Fibroblast of lung (primary cell): ENCODE results near the gene CLEC16A. TPM values are rescaled to one million over a fixed set of nuclear protein-coding genes. Genes with fewer than 3 reads are reported as not detected.
A peak's percentile ranks its signal among the peaks of the same experiment; 100 is the strongest.

Experiments used
- DNase-seq, 2 donors: peaks; one replicate each; pipeline versions ENCODE4 v3.0.0 to v3.0.0-alpha.2; 2010; ENCODE audit warnings: low read depth in 2 of 2
- H2AFZ ChIP-seq: 2 replicates; pipeline ENCODE4 v1.5.1; 2012; ENCODE audit warnings: low read length, control low read depth, inconsistent platforms
- H3K27ac ChIP-seq: 2 replicates; pipeline ENCODE4 v1.5.1; 2011; ENCODE audit warnings: low read length, control low read depth; ENCODE audit not compliant: insufficient read depth
- H3K27me3 ChIP-seq: 2 replicates; pipeline ENCODE4 v1.5.1; 2011; ENCODE audit warnings: mild to moderate bottlenecking, low read length; ENCODE audit not compliant: control insufficient read depth, insufficient read depth
- H3K36me3 ChIP-seq: 2 replicates; pipeline ENCODE4 v1.5.1; 2011; ENCODE audit warnings: low read length; ENCODE audit not compliant: control insufficient read depth, insufficient read depth
- H3K4me1 ChIP-seq: 2 replicates; pipeline ENCODE4 v1.5.1; 2011; ENCODE audit warnings: low read length; ENCODE audit not compliant: control insufficient read depth, insufficient read depth; ENCODE audit errors: extremely low read depth
- H3K4me2 ChIP-seq: 2 replicates; pipeline ENCODE4 v1.5.1; 2011; ENCODE audit warnings: low read length, control low read depth; ENCODE audit not compliant: insufficient read depth; ENCODE audit errors: extremely low read depth
- H3K4me3 ChIP-seq, 4 experiments: fragments of 200-600 bp in 1 of 4; sonication (generic) in 1 of 4; replicated peaks in 1 of 4; 2 replicates each; pipeline ENCODE4 v1.5.1; 2011 to 2016; ENCODE audit warnings: low read length in 4 of 4, low read depth in 3 of 4, mild to moderate bottlenecking in 3 of 4, control low read depth in 2 of 4, inconsistent platforms in 1 of 4, mixed read lengths in 1 of 4; ENCODE audit not compliant: insufficient read depth in 1 of 4; ENCODE audit errors: control extremely low read depth in 1 of 4
- H3K79me2 ChIP-seq: 2 replicates; pipeline ENCODE4 v1.5.1; 2012; ENCODE audit warnings: mild to moderate bottlenecking, low read length, inconsistent platforms; ENCODE audit not compliant: control insufficient read depth, insufficient read depth
- H3K9ac ChIP-seq: 2 replicates; pipeline ENCODE4 v1.5.1; 2011; ENCODE audit warnings: mild to moderate bottlenecking, low read length, control low read depth; ENCODE audit not compliant: insufficient read depth
- H3K9me3 ChIP-seq: 2 replicates; pipeline ENCODE4 v1.5.1; 2012; ENCODE audit warnings: low read depth, low read length; ENCODE audit not compliant: control insufficient read depth, insufficient read depth
- H4K20me1 ChIP-seq: 2 replicates; pipeline ENCODE4 v1.5.1; 2011; ENCODE audit warnings: low read length; ENCODE audit not compliant: control insufficient read depth, insufficient read depth; ENCODE audit errors: extremely low read depth
- CTCF ChIP-seq, 2 donors: IDR thresholded peaks in 1 of 2; conservative IDR thresholded peaks in 1 of 2; 1 replicate in 1 of 2; 2 replicates in 1 of 2; pipeline ENCODE4 v1.5.1; 2011 to 2012; ENCODE audit warnings: low read length in 2 of 2, control low read depth in 1 of 2, inconsistent platforms in 1 of 2, low read depth in 1 of 2, mild to moderate bottlenecking in 1 of 2
- EZH2 ChIP-seq: IDR thresholded peaks from 2 replicates; pipeline ENCODE4 v1.5.1; 2012; ENCODE audit warnings: low read length, control low read depth, mild to moderate bottlenecking; ENCODE audit errors: missing control alignments
- polyA plus RNA-seq, 2 donors: library from polyadenylated mRNA; depleted of rRNA in 1 of 2; stranded (reverse) in 1 of 2; unstranded in 1 of 2; fragments of >200 nt; gene quantifications; 2 replicates each; pipeline ENCODE4 v1.2.1, GENCODE V29; 2011 to 2012; ENCODE audit warnings: missing spikeins in 1 of 2
- total RNA-seq: library from RNA; depleted of rRNA; stranded (reverse); fragments of >200 nt; gene quantifications from 2 replicates; pipeline ENCODE4 v1.2.1, GENCODE V29; 2014

Gene CLEC16A
- total and polyA plus RNA-seq, 2 donors (not counting 1 experiment from before 2014, with no cell fraction given): 9.1 to 22.0 TPM

- no peak overlapping the region for H3K9ac ChIP-seq
- H3K4me3 ChIP-seq: no peak overlapping the region
- peak overlapping the region; percentile 34 for H3K4me2 ChIP-seq
- peaks cover 43% of the 10 kb centered on the region for H3K4me1 ChIP-seq
- H3K27ac ChIP-seq: peak overlapping the region; percentile 90
- TF ChIP-seq CTCF (conservative IDR thresholded peaks at IDR 0.05 in 1 of 2, IDR thresholded peaks at IDR 0.05 in 1 of 2; ENCODE audit: low read depth in 1 of 2, low read length in 2 of 2): no peak
- TF ChIP-seq EZH2: no peak
- H4K20me1 ChIP-seq: no peaks in the 10 kb centered on the region
- no peak overlapping the region for H2AFZ ChIP-seq
- no peaks in the 10 kb centered on the region for H3K27me3 ChIP-seq
- no peaks in the 10 kb centered on the region for H3K79me2 ChIP-seq
- H3K36me3 ChIP-seq: peaks cover 2% of the 10 kb centered on the region
- H3K9me3 ChIP-seq: no peaks in the 10 kb centered on the region
- DNase-seq: peak; percentile 82 to 92
These were observed 134.6 kb downstream of the CLEC16A start for GRCh38 chr16:11078812-11079459.

- Histone ChIP-seq H3K9ac (peak overlapping the region; percentile 57), H3K27me3 (no peaks in the 10 kb centered on the region), H3K36me3 (peaks cover 2% of the 10 kb centered on the region), H3K79me2 (no peaks in the 10 kb centered on the region), H3K4me2 (peak overlapping the region; percentile 75), H3K27ac (peak overlapping the region; percentile 90), H2AFZ (no peak overlapping the region), H4K20me1 (no peaks in the 10 kb centered on the region), H3K4me1 (peaks cover 46% of the 10 kb centered on the region), H3K4me3 (no peak overlapping the region), H3K9me3 (no peaks in the 10 kb centered on the region)
- DNase-seq: peak; percentile 93 to 95
- TF ChIP-seq CTCF (conservative IDR thresholded peaks at IDR 0.05 in 1 of 2, IDR thresholded peaks at IDR 0.05 in 1 of 2; ENCODE audit: low read depth in 1 of 2, low read length in 2 of 2) (no peak), EZH2 (no peak)
These were observed 135.4 kb downstream of the CLEC16A start for GRCh38 chr16:11079652-11080187.

GRCh38 chr16:11080327-11080967 lies 136.1 kb downstream of the CLEC16A start:
- Histone ChIP-seq H3K4me3 (no peak overlapping the region), H2AFZ (no peak overlapping the region), H3K4me2 (no peak overlapping the region), H3K9me3 (no peaks in the 10 kb centered on the region), H3K27ac (peak overlapping the region; percentile 90), H3K27me3 (no peaks in the 10 kb centered on the region), H3K4me1 (peaks cover 53% of the 10 kb centered on the region), H3K9ac (peak overlapping the region; percentile 57), H3K36me3 (peaks cover 2% of the 10 kb centered on the region), H3K79me2 (no peaks in the 10 kb centered on the region), H4K20me1 (no peaks in the 10 kb centered on the region)
- DNase-seq: no peak
- no peak for TF ChIP-seq EZH2
- no peak for TF ChIP-seq CTCF (conservative IDR thresholded peaks at IDR 0.05 in 1 of 2, IDR thresholded peaks at IDR 0.05 in 1 of 2; ENCODE audit: low read depth in 1 of 2, low read length in 2 of 2)
